ENCODE measurements around the gene VPS25. TPM values are rescaled to one million over a fixed set of nuclear protein-coding genes. Genes with fewer than 3 reads are reported as not detected.

The VPS25 gene
- polyA plus RNA-seq, 2 of the 4 experiments (the other 2 are of a cell fraction), result 119 to 143 TPM

DNA sequence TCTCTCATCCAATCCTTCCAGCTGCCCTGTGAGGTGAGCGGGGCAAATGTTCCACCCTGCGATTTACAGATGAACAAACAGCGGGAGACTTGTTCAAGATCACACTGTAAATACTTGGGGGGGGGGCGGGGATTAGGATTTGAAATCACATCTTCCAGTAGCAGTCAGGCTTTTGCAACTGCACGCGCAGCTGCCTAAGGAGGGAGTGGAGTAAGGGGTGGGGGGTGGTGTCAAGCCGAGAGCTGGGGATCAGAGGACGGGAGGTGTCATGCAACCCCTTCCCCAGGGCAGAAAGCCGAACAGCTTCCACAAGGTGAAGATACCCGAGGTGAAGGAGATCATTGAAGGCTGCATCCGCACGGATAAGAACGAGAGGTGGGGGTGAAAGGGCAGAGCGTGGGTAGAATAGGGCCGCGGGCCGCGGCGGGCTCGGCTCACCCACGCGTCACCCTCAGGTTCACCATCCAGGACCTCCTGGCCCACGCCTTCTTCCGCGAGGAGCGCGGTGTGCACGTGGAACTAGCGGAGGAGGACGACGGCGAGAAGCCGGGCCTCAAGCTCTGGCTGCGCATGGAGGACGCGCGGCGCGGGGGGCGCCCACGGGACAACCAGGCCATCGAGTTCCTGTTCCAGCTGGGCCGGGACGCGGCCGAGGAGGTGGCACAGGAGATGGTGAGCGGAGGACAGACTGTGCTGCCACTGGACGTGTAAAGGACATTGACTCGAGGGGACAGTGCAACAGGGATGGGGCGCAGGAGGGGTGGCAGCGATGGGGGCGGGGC lies 11.8 kb downstream of the VPS25 start:
- ChIA-PET CTCF (interaction anchor here (0.7 to 3.6 kb wide), 7 partner anchors 11 to 237 kb away, joined by 3 to 14 read pairs (median 5); partner anchors contain the start of genes BECN1, PSMC3IP and VPS25), POLR2A (no interaction called here)
- H3K4me3 ChIP-seq, result no peak overlapping the region
- no peaks in the 10 kb centered on the region for H3K9me3 ChIP-seq
- ATAC-seq, result no peak
- H3K27ac ChIP-seq, result no peak overlapping the region
- H3K4me1 ChIP-seq, result peaks cover 25% of the 10 kb centered on the region
- no peak overlapping the region for H3K4me2 ChIP-seq
- TF ChIP-seq, protein P1, sequence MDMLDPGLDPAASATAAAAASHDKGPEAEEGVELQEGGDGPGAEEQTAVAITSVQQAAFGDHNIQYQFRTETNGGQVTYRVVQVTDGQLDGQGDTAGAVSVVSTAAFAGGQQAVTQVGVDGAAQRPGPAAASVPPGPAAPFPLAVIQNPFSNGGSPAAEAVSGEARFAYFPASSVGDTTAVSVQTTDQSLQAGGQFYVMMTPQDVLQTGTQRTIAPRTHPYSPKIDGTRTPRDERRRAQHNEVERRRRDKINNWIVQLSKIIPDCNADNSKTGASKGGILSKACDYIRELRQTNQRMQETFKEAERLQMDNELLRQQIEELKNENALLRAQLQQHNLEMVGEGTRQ (IDR thresholded peaks at IDR 0.05), result no peak
- no peak for TF ChIP-seq RARB (CRISPR knock-in tag; IDR thresholded peaks at IDR 0.05)
- TF ChIP-seq ZNF302 (CRISPR knock-in tag; IDR thresholded peaks at IDR 0.05), result no peak
- no peak for TF ChIP-seq KDM1A (IDR thresholded peaks at IDR 0.05; ENCODE audit: low read depth)
- TF ChIP-seq MAFK (IDR thresholded peaks at IDR 0.05; ENCODE audit: partially characterized antibody), result no peak
- TF ChIP-seq EP300 (IDR thresholded peaks at IDR 0.05), result no peak
- no peak for TF ChIP-seq EHMT2 (IDR thresholded peaks at IDR 0.05; ENCODE audit: low read depth)
- TF ChIP-seq POLR2AphosphoS2 (conservative IDR thresholded peaks at IDR 0.05; ENCODE audit: low read length), result no peak
- 82% methylated on average over 52 of the region's 52 CpGs for WGBS (ENCODE audit: missing lambda C conversion rate)
- DNase-seq (ENCODE audit: low read depth in 1 of 2, low spot score in 1 of 2), result no peak
- no peak for FAIRE-seq

DNA sequence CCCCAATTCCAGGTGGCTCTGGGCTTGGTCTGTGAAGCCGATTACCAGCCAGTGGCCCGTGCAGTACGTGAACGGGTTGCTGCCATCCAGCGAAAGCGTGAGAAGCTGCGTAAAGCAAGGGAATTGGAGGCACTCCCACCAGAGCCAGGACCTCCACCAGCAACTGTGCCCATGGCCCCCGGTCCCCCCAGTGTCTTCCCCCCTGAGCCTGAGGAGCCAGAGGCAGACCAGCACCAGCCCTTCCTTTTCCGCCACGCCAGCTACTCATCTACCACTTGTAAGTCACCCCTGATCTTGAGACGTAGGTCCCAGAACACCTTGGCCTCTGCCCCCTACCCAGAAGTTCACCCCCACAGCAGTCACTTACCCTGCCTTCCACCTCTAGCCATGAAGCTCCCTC lies 14.0 kb downstream of the VPS25 start:
- DNase-seq (ENCODE audit: low read depth in 1 of 2, low spot score in 1 of 2) (no peak), FAIRE-seq (no peak), ATAC-seq (no peak)
- TF ChIP-seq PHF8 (IDR thresholded peaks at IDR 0.05; ENCODE audit: borderline replicate concordance, low read depth) (no peak), GATA3 (IDR thresholded peaks at IDR 0.05; ENCODE audit: borderline replicate concordance) (no peak), HOXA7 (CRISPR knock-in tag; IDR thresholded peaks at IDR 0.05) (no peak), MAZ (IDR thresholded peaks at IDR 0.05; ENCODE audit: borderline replicate concordance, low read depth, low read length) (no peak), ZC3H11A (IDR thresholded peaks at IDR 0.05) (no peak), TFCP2L1 (CRISPR knock-in tag; IDR thresholded peaks at IDR 0.05) (no peak), ZFP36 (IDR thresholded peaks at IDR 0.05; ENCODE audit: borderline replicate concordance, partially characterized antibody) (no peak), KDM5A (IDR thresholded peaks at IDR 0.05) (no peak), EP300 (IDR thresholded peaks at IDR 0.05) (no peak), MAFK (IDR thresholded peaks at IDR 0.05; ENCODE audit: partially characterized antibody) (no peak), EHMT2 (IDR thresholded peaks at IDR 0.05; ENCODE audit: low read depth) (no peak), NPAS2 (CRISPR knock-in tag; IDR thresholded peaks at IDR 0.05; ENCODE audit: borderline replicate concordance) (no peak), ZNF302 (CRISPR knock-in tag; IDR thresholded peaks at IDR 0.05) (no peak), TP53 (CRISPR knock-in tag; IDR thresholded peaks at IDR 0.05) (no peak)
- TF ChIP-seq, protein P2, sequence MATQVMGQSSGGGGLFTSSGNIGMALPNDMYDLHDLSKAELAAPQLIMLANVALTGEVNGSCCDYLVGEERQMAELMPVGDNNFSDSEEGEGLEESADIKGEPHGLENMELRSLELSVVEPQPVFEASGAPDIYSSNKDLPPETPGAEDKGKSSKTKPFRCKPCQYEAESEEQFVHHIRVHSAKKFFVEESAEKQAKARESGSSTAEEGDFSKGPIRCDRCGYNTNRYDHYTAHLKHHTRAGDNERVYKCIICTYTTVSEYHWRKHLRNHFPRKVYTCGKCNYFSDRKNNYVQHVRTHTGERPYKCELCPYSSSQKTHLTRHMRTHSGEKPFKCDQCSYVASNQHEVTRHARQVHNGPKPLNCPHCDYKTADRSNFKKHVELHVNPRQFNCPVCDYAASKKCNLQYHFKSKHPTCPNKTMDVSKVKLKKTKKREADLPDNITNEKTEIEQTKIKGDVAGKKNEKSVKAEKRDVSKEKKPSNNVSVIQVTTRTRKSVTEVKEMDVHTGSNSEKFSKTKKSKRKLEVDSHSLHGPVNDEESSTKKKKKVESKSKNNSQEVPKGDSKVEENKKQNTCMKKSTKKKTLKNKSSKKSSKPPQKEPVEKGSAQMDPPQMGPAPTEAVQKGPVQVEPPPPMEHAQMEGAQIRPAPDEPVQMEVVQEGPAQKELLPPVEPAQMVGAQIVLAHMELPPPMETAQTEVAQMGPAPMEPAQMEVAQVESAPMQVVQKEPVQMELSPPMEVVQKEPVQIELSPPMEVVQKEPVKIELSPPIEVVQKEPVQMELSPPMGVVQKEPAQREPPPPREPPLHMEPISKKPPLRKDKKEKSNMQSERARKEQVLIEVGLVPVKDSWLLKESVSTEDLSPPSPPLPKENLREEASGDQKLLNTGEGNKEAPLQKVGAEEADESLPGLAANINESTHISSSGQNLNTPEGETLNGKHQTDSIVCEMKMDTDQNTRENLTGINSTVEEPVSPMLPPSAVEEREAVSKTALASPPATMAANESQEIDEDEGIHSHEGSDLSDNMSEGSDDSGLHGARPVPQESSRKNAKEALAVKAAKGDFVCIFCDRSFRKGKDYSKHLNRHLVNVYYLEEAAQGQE (IDR thresholded peaks at IDR 0.05), result no peak
- TF ChIP-seq, protein P3, sequence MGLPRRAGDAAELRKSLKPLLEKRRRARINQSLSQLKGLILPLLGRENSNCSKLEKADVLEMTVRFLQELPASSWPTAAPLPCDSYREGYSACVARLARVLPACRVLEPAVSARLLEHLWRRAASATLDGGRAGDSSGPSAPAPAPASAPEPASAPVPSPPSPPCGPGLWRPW (IDR thresholded peaks at IDR 0.05), result no peak
- TF ChIP-seq, protein P1 (IDR thresholded peaks at IDR 0.05), result no peak
- TF ChIP-seq, protein P4, sequence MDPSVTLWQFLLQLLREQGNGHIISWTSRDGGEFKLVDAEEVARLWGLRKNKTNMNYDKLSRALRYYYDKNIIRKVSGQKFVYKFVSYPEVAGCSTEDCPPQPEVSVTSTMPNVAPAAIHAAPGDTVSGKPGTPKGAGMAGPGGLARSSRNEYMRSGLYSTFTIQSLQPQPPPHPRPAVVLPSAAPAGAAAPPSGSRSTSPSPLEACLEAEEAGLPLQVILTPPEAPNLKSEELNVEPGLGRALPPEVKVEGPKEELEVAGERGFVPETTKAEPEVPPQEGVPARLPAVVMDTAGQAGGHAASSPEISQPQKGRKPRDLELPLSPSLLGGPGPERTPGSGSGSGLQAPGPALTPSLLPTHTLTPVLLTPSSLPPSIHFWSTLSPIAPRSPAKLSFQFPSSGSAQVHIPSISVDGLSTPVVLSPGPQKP (IDR thresholded peaks at IDR 0.05; ENCODE audit: low read depth, low read length), result no peak
- WGBS (ENCODE audit: missing lambda C conversion rate), result 80% methylated on average over 11 of the region's 11 CpGs
- H3K4me2 ChIP-seq, result no peak overlapping the region
- no peaks in the 10 kb centered on the region for H3K9me3 ChIP-seq
- ChIA-PET CTCF (interaction anchor here (1.1 to 3.6 kb wide), 4 partner anchors 10 to 37 kb away, joined by 5 to 14 read pairs (median 11); partner anchors contain the start of gene BECN1), POLR2A (interaction anchor here (1.0 to 1.3 kb wide), 2 partner anchors 14 to 37 kb away, joined by 3 to 4 read pairs; partner anchors contain the start of genes BECN1 and VPS25)
- H3K27ac ChIP-seq, result no peak overlapping the region
- peaks cover 18% of the 10 kb centered on the region for H3K4me1 ChIP-seq
- no peak overlapping the region for H3K4me3 ChIP-seq

All from A549 (cell line).